Omental fat pad (tissue), 4 donors: ENCODE results near the gene CCDC126. TPM values are rescaled to one million over a fixed set of nuclear protein-coding genes. Genes with fewer than 3 reads are reported as not detected.

Experiments
- ATAC-seq: fragments of 150-250 bp; one replicate; pipeline ENCODE4 v1.9.1; 2016; ENCODE audit warnings: mild to moderate bottlenecking, moderate library complexity; ENCODE audit not compliant: low FRiP score
- DNase-seq: peaks from one replicate; pipeline ENCODE4 v3.0.0-alpha.2; 2019; ENCODE audit warnings: low spot score
- CTCF ChIP-seq, 3 donors: fragments of 450-650 bp; IDR thresholded peaks; one replicate each; pipeline ENCODE4 v1.5.1; 2016 to 2017; ENCODE audit warnings: antibody characterized with exemption in 3 of 3, mild to moderate bottlenecking in 3 of 3, moderate library complexity in 2 of 3
- small RNA-seq: library from RNA; depleted of rRNA; stranded (forward); fragments of <200 nt; gene quantifications from one replicate; pipeline ENCODE3, GENCODE V24; 2016
- total RNA-seq, 4 donors: library from RNA; depleted of rRNA; stranded (reverse); fragments of >200 nt; gene quantifications; one replicate each; pipeline ENCODE4 v1.1.0, GENCODE V29; 2016

The CCDC126 gene
- total RNA-seq, 4 donors from 2014 or later = 11.0 to 23.6 (median 14.2) TPM

- DNase-seq (no peak), ATAC-seq (no peak)
- TF ChIP-seq CTCF (IDR thresholded peaks at IDR 0.05) = no peak
Measured at GRCh38 chr7:23693224-23693623, 96.0 kb downstream of the CCDC126 start.

Small RNAs within 50 kb of the gene (small RNA-seq; reads per million reads assigned to genes)
- gene AC006026.2 = not detected

Other genes starting within 250 kb of the CCDC126 start
- gene IGF2BP3, start 126.9 kb upstream of the CCDC126 start, total RNA-seq = 1 to 10 TPM in 2 of 4 donors, under 1 TPM in 2; 0.32 to 2.3 (median 1.4) TPM
- gene TRA2A, start 65.4 kb upstream of the CCDC126 start, total RNA-seq = 10 to 100 TPM; 33.5 to 59.7 (median 40.7) TPM
- gene FAM221A, start 82.8 kb downstream of the CCDC126 start, total RNA-seq = 10 to 100 TPM in 3 of 4 donors, 1 to 10 TPM in 1; 8.5 to 18.3 (median 13.8) TPM
- gene STK31, start 112.8 kb downstream of the CCDC126 start, total RNA-seq = under 1 TPM; 0.19 to 0.84 (median 0.34) TPM